Astrocyte (in vitro differentiated cells and primary cell): ENCODE measurements around the gene MAJIN. TPM values are rescaled to one million over a fixed set of nuclear protein-coding genes. Genes with fewer than 3 reads are reported as not detected.

Source experiments
- DNase-seq: peaks from one replicate; pipeline ENCODE4 v3.0.0-alpha.2; 2010; ENCODE audit warnings: low read depth
- FAIRE-seq: peaks from 2 replicates; lab custom pipeline; 2011; peaks lifted over from hg19 to GRCh38; lab: Jason Lieb, UNC
- H2AFZ ChIP-seq: 2 replicates; pipeline ENCODE4 v1.6.0; 2012; ENCODE audit warnings: low read depth, low read length, inconsistent platforms
- H3K27ac ChIP-seq: 2 replicates; pipeline ENCODE4 v1.5.1; 2011; ENCODE audit warnings: low read depth, low read length, inconsistent platforms
- H3K27me3 ChIP-seq: 2 replicates; pipeline ENCODE4 v1.6.0; 2011; ENCODE audit warnings: low read length, inconsistent platforms; ENCODE audit not compliant: insufficient read depth
- H3K36me3 ChIP-seq: 2 replicates; pipeline ENCODE4 v1.5.1; 2011; ENCODE audit warnings: low read length, inconsistent platforms; ENCODE audit not compliant: insufficient read depth
- H3K4me1 ChIP-seq: 2 replicates; pipeline ENCODE4 v1.5.1; 2011; ENCODE audit warnings: low read length, inconsistent platforms; ENCODE audit not compliant: insufficient read depth
- H3K4me2 ChIP-seq: 2 replicates; pipeline ENCODE4 v1.6.0; 2012; ENCODE audit warnings: low read length, inconsistent platforms
- H3K4me3 ChIP-seq: 2 replicates; pipeline ENCODE4 v1.5.1; 2011; ENCODE audit warnings: low read depth, mild to moderate bottlenecking, low read length, inconsistent platforms; ENCODE audit not compliant: insufficient read depth
- H3K79me2 ChIP-seq: 2 replicates; pipeline ENCODE4 v1.6.0; 2012; ENCODE audit warnings: mild to moderate bottlenecking, low read length, inconsistent platforms; ENCODE audit not compliant: insufficient read depth
- H3K9ac ChIP-seq: 2 replicates; pipeline ENCODE4 v1.6.0; 2012; ENCODE audit warnings: mild to moderate bottlenecking, low read length, inconsistent platforms
- H3K9me3 ChIP-seq: 2 replicates; pipeline ENCODE4 v1.5.1; 2012; ENCODE audit warnings: low read depth, mild to moderate bottlenecking, low read length, inconsistent platforms; ENCODE audit not compliant: insufficient read depth
- H4K20me1 ChIP-seq: 2 replicates; pipeline ENCODE4 v1.6.0; 2012; ENCODE audit warnings: low read length, inconsistent platforms; ENCODE audit not compliant: insufficient read depth
- H3K27ac Mint-ChIP-seq: one replicate; pipeline ENCODE4 v1.8.0; 2021; ENCODE audit warnings: mild to moderate bottlenecking, mixed read lengths; ENCODE audit not compliant: unreplicated experiment
- H3K27me3 Mint-ChIP-seq: one replicate; pipeline ENCODE4 v1.8.0; 2021; ENCODE audit warnings: low read depth, mixed read lengths; ENCODE audit not compliant: unreplicated experiment
- H3K36me3 Mint-ChIP-seq: one replicate; pipeline ENCODE4 v1.8.0; 2021; ENCODE audit warnings: low read depth, mixed read lengths; ENCODE audit not compliant: unreplicated experiment
- H3K4me1 Mint-ChIP-seq: one replicate; pipeline ENCODE4 v1.8.0; 2021; ENCODE audit warnings: low read depth, mixed read lengths; ENCODE audit not compliant: unreplicated experiment
- H3K4me3 Mint-ChIP-seq: one replicate; pipeline ENCODE4 v1.8.0; 2021; ENCODE audit warnings: mild to moderate bottlenecking, moderate library complexity, mixed read lengths; ENCODE audit not compliant: unreplicated experiment
- H3K9me3 Mint-ChIP-seq: one replicate; pipeline ENCODE4 v1.8.0; 2021; ENCODE audit warnings: mild to moderate bottlenecking, mixed read lengths; ENCODE audit not compliant: unreplicated experiment
- EZH2 ChIP-seq: IDR thresholded peaks from 2 replicates; pipeline ENCODE4 v1.6.1; 2012; ENCODE audit warnings: mild to moderate bottlenecking, low read length, inconsistent platforms; ENCODE audit not compliant: insufficient read depth
- total RNA-seq: library from RNA; stranded (reverse); gene quantifications from 2 replicates; pipeline ENCODE4 v1.2.1, GENCODE V29; 2021
- TF ChIP-seq, protein P1 (sequence below): IDR thresholded peaks from 2 replicates; pipeline ENCODE4 v1.5.1; 2011; ENCODE audit warnings: low read depth, mild to moderate bottlenecking, inconsistent platforms, low read length, moderate library complexity; ENCODE audit not compliant: insufficient read depth

The MAJIN gene
- total RNA-seq, 1 donor from 2014 or later = not detected

DNA sequence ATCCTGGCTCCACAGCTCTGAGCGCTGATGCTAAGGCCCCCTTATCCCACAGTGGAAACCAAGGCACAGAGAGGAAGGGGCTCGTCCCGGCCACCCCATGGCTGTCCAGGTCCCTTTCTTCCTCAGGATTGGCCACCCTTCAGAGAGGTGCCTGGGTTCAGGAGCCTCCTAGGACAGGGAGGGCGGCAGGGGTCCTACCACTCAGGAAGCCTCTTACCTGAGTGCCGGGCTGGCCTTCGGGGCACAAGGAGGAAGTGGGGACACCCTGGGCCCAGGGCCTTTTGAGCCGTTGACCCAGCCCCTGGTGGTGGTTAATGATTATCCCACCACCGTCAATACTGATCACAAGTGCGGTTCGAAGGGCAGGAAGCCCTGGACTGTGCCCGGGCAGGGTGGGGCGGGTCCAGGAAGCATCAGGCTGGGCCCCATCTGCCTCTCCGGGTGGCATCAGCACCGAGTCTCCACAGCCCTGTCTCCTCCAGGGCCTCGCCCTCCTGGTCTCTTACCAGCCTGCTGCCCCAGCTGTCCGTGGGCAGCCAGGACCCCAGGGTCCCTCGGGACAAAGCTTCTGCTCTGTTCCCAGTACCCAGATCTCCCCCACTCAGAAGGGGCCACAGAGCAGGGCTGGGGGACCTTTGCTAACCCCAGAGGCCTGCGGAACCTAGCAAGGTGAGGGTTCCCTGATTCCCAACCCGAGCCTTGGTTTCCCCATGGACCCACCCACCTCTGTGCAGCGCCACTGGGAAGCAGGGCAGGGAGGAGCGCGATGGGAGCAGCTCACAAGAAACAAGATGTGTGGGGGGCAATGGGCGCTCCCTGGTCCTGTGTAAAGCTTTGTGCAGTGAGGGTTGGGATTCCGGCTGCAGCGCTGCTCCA lies 78.5 kb downstream of the MAJIN start:
- Mint-ChIP-seq H3K9me3 (no peaks in the 10 kb centered on the region), H3K4me3 (no peak overlapping the region), H3K27ac (no peak overlapping the region), H3K27me3 (peaks cover 2% of the 10 kb centered on the region), H3K4me1 (peaks cover 4% of the 10 kb centered on the region), H3K36me3 (peaks cover 2% of the 10 kb centered on the region)
- Histone ChIP-seq H3K4me2 (no peak overlapping the region), H3K27ac (no peak overlapping the region), H3K9ac (no peak overlapping the region), H4K20me1 (no peaks in the 10 kb centered on the region), H3K79me2 (no peaks in the 10 kb centered on the region), H3K4me1 (peaks cover 3% of the 10 kb centered on the region), H3K4me3 (no peak overlapping the region), H3K36me3 (peaks cover 4% of the 10 kb centered on the region), H3K27me3 (no peaks in the 10 kb centered on the region), H3K9me3 (no peaks in the 10 kb centered on the region), H2AFZ (no peak overlapping the region)
- DNase-seq (no peak), FAIRE-seq (no peak)
- no peak for TF ChIP-seq EZH2
- TF ChIP-seq, protein P1, sequence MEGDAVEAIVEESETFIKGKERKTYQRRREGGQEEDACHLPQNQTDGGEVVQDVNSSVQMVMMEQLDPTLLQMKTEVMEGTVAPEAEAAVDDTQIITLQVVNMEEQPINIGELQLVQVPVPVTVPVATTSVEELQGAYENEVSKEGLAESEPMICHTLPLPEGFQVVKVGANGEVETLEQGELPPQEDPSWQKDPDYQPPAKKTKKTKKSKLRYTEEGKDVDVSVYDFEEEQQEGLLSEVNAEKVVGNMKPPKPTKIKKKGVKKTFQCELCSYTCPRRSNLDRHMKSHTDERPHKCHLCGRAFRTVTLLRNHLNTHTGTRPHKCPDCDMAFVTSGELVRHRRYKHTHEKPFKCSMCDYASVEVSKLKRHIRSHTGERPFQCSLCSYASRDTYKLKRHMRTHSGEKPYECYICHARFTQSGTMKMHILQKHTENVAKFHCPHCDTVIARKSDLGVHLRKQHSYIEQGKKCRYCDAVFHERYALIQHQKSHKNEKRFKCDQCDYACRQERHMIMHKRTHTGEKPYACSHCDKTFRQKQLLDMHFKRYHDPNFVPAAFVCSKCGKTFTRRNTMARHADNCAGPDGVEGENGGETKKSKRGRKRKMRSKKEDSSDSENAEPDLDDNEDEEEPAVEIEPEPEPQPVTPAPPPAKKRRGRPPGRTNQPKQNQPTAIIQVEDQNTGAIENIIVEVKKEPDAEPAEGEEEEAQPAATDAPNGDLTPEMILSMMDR = no peak

DNA sequence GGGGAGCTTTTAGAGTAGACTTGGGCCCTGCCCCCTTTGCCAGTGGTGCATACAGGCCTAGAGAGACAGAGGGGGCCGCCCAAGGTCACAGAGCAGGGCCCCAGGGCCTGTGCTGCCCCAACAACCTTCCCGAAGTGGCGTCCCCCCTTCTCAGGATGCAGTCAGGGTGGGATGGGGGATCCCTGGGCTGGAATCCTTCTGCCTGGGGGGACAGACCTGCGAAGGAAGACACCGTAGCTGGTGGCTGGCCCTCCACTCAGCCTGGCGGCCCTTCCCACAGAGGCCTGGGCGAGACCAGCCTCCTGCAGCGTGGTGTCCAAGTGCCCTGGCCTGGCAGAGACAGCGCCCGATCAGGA lies 79.1 kb downstream of the MAJIN start:
- DNase-seq (no peak), FAIRE-seq (no peak)
- Histone ChIP-seq H3K79me2 (no peaks in the 10 kb centered on the region), H3K36me3 (peaks cover 4% of the 10 kb centered on the region), H3K27ac (no peak overlapping the region), H3K4me3 (no peak overlapping the region), H3K9ac (no peak overlapping the region), H3K27me3 (no peaks in the 10 kb centered on the region), H3K9me3 (no peaks in the 10 kb centered on the region), H2AFZ (no peak overlapping the region), H3K4me2 (no peak overlapping the region), H3K4me1 (peaks cover 8% of the 10 kb centered on the region), H4K20me1 (no peaks in the 10 kb centered on the region)
- Mint-ChIP-seq H3K36me3 (peaks cover 2% of the 10 kb centered on the region), H3K9me3 (no peaks in the 10 kb centered on the region), H3K27me3 (peaks cover 2% of the 10 kb centered on the region), H3K4me1 (peaks cover 6% of the 10 kb centered on the region), H3K4me3 (no peak overlapping the region), H3K27ac (no peak overlapping the region)
- TF ChIP-seq EZH2 = no peak
- TF ChIP-seq, protein P1 = no peak

DNA sequence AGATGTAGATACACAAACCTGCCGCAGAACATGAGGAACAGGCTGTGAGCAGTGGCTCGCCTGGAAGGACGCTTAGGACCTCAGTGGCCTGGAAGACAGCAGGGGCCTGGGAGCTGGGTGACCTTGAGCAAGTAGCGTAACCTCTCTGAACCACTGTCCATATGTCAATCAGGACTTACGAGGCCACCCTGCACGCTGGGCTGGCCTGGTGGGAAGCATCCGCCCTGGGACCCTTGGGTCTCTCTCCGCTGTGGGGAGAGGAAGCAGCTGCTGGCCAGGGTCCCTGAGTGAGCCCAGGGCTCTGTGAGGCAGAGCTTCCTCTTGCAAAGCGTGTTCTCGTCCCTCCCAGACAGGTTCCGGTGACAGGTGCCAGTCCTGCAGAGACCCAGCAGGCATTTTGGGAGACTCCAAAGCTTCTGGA lies 79.5 kb downstream of the MAJIN start:
- FAIRE-seq (no peak), DNase-seq (no peak)
- Mint-ChIP-seq H3K4me1 (peaks cover 7% of the 10 kb centered on the region), H3K36me3 (peaks cover 2% of the 10 kb centered on the region), H3K9me3 (no peaks in the 10 kb centered on the region), H3K4me3 (no peak overlapping the region), H3K27me3 (peaks cover 2% of the 10 kb centered on the region), H3K27ac (no peak overlapping the region)
- Histone ChIP-seq H3K4me3 (no peak overlapping the region), H3K9me3 (no peaks in the 10 kb centered on the region), H3K27me3 (no peaks in the 10 kb centered on the region), H4K20me1 (no peaks in the 10 kb centered on the region), H3K27ac (no peak overlapping the region), H3K79me2 (no peaks in the 10 kb centered on the region), H3K4me2 (no peak overlapping the region), H3K4me1 (peaks cover 8% of the 10 kb centered on the region), H2AFZ (no peak overlapping the region), H3K36me3 (peaks cover 4% of the 10 kb centered on the region), H3K9ac (no peak overlapping the region)
- TF ChIP-seq, protein P1 = no peak
